Gastrocnemius medialis (tissue), 4 donors: Measurements from ENCODE around the gene DENND1A.

Source experiments
- POLR2A ChIP-seq, 2 donors: fragments of 450-650 bp; IDR thresholded peaks; one replicate each; pipeline ENCODE4 v1.6.1; 2017; ENCODE audit warnings: antibody characterized with exemption in 2 of 2, mild to moderate bottlenecking in 2 of 2, moderate library complexity in 2 of 2
- TF ChIP-seq, protein P1 (sequence below), 5 experiments: fragments of 450-650 bp in 3 of 5; fragments of 200-600 bp in 2 of 5; sonication (generic) in 2 of 5; IDR thresholded peaks in 4 of 5; conservative IDR thresholded peaks in 1 of 5; 1 replicate in 4 of 5; 2 replicates in 1 of 5; pipeline ENCODE4 v1.5.1; 2016 to 2019; ENCODE audit warnings: antibody characterized with exemption in 5 of 5, mild to moderate bottlenecking in 3 of 5, moderate library complexity in 3 of 5

DNA sequence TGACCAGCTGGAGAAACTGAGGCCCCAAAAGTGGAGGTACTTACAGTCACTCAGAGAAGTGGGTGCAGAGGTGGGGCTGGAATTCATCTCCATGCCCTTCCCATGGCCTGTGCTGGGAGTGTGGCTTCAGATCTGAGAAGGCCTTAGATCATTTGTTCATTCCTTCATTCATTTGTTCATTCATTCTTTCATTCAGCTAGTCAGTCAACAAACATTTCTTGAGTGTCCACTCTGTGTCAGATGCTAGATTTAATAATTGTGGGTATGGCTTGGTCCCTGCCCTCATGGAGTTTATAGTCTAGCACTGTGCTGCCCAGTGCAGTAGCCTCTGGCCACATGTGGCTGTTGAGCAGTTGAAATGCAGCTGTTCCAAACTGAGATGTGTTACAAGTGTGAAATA, 593.0 kb downstream of the DENND1A start:
- TF ChIP-seq, protein P1, sequence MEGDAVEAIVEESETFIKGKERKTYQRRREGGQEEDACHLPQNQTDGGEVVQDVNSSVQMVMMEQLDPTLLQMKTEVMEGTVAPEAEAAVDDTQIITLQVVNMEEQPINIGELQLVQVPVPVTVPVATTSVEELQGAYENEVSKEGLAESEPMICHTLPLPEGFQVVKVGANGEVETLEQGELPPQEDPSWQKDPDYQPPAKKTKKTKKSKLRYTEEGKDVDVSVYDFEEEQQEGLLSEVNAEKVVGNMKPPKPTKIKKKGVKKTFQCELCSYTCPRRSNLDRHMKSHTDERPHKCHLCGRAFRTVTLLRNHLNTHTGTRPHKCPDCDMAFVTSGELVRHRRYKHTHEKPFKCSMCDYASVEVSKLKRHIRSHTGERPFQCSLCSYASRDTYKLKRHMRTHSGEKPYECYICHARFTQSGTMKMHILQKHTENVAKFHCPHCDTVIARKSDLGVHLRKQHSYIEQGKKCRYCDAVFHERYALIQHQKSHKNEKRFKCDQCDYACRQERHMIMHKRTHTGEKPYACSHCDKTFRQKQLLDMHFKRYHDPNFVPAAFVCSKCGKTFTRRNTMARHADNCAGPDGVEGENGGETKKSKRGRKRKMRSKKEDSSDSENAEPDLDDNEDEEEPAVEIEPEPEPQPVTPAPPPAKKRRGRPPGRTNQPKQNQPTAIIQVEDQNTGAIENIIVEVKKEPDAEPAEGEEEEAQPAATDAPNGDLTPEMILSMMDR (IDR thresholded peaks at IDR 0.05 in 4 of 5, conservative IDR thresholded peaks at IDR 0.05 in 1 of 5): no peak
- no peak for TF ChIP-seq POLR2A (IDR thresholded peaks at IDR 0.05)
